ENCODE results near the gene NME1.

Gene NME1

GRCh38 chr17:51189162-51189561 lies 35.8 kb downstream of the NME1 start:
- no peak for DNase-seq (ENCODE audit: low read depth)

GRCh38 chr17:51189628-51190027 lies 36.3 kb downstream of the NME1 start:
- no peak for DNase-seq (ENCODE audit: low read depth)

GRCh38 chr17:51191895-51192294 lies 38.5 kb downstream of the NME1 start:
- DNase-seq (ENCODE audit: low read depth) = no peak

- DNase-seq (ENCODE audit: low read depth) = no peak
Observed at GRCh38 chr17:51197754-51198153, 44.4 kb downstream of the NME1 start.

- DNase-seq (ENCODE audit: low read depth) = no peak
Observed at GRCh38 chr17:51200295-51200694, 46.9 kb downstream of the NME1 start.

- DNase-seq (ENCODE audit: low read depth) = no peak
Observed at GRCh38 chr17:51200846-51201245, 47.5 kb downstream of the NME1 start.

GRCh38 chr17:51203838-51204237 lies 50.5 kb downstream of the NME1 start:
- no peak for DNase-seq (ENCODE audit: low read depth)

Measured in activated T-cell treated with anti-CD3 and anti-CD28 coated beads for 1 hour (primary cell).